Keratinocyte (primary cell): ENCODE measurements around the gene CYP2F1. TPM values are rescaled to one million over a fixed set of nuclear protein-coding genes. Genes with fewer than 3 reads are reported as not detected.
A peak's percentile ranks its signal among the peaks of the same experiment; 100 is the strongest.

Source experiments
- DNase-seq: peaks from one replicate; pipeline ENCODE4 v3.0.0-alpha.2; 2011; ENCODE audit warnings: low read depth, missing footprints, low spot score
- FAIRE-seq: peaks from 2 replicates; lab custom pipeline; 2011; peaks lifted over from hg19 to GRCh38; lab: Jason Lieb, UNC
- H2AFZ ChIP-seq: 2 replicates; pipeline ENCODE4 v1.6.0; 2012; ENCODE audit warnings: low read length, control low read depth, inconsistent platforms; ENCODE audit not compliant: control insufficient read depth
- H3K27ac ChIP-seq: 2 replicates; pipeline ENCODE4 v1.5.1; 2011; ENCODE audit warnings: low read length; ENCODE audit not compliant: control insufficient read depth, insufficient read depth
- H3K27me3 ChIP-seq: 3 replicates; pipeline ENCODE4 v1.6.0; 2011; ENCODE audit warnings: low read length; ENCODE audit not compliant: control insufficient read depth, insufficient read depth; ENCODE audit errors: extremely low read depth
- H3K36me3 ChIP-seq, 2 experiments: 2 replicates in 1 of 2; 3 replicates in 1 of 2; pipeline ENCODE4 v1.5.1; 2011; ENCODE audit warnings: low read length in 2 of 2, mild to moderate bottlenecking in 1 of 2; ENCODE audit not compliant: control insufficient read depth in 2 of 2, insufficient read depth in 2 of 2; ENCODE audit errors: extremely low read depth in 1 of 2
- H3K4me1 ChIP-seq: 3 replicates; pipeline ENCODE4 v1.5.1; 2011; ENCODE audit warnings: low read length; ENCODE audit not compliant: control insufficient read depth, insufficient read depth; ENCODE audit errors: extremely low read depth
- H3K4me2 ChIP-seq: 3 replicates; pipeline ENCODE4 v1.6.0; 2011; ENCODE audit warnings: low read depth, low read length; ENCODE audit not compliant: control insufficient read depth, insufficient read depth; ENCODE audit errors: extremely low read depth
- H3K4me3 ChIP-seq, 3 experiments: fragments of 200-600 bp in 1 of 3; sonication (generic) in 1 of 3; 2 replicates in 2 of 3; 3 replicates in 1 of 3; pipeline ENCODE4 v1.5.1; 2011 to 2016; ENCODE audit warnings: low read length in 3 of 3, mild to moderate bottlenecking in 3 of 3, control low read depth in 2 of 3, inconsistent platforms in 1 of 3, low read depth in 1 of 3, mixed read lengths in 1 of 3, mixed run types in 1 of 3, moderate library complexity in 1 of 3; ENCODE audit not compliant: control insufficient read depth in 2 of 3, insufficient read depth in 2 of 3; ENCODE audit errors: extremely low read depth in 1 of 3
- H3K79me2 ChIP-seq: 2 replicates; pipeline ENCODE4 v1.6.0; 2012; ENCODE audit warnings: low read length; ENCODE audit not compliant: control insufficient read depth, insufficient read depth
- H3K9ac ChIP-seq: 3 replicates; pipeline ENCODE4 v1.6.0; 2011; ENCODE audit warnings: low read length; ENCODE audit not compliant: control insufficient read depth, insufficient read depth; ENCODE audit errors: extremely low read depth
- H3K9me1 ChIP-seq: 3 replicates; pipeline ENCODE4 v1.6.0; 2011; ENCODE audit warnings: low read length; ENCODE audit not compliant: control insufficient read depth, insufficient read depth; ENCODE audit errors: extremely low read depth
- H3K9me3 ChIP-seq: 2 replicates; pipeline ENCODE4 v1.5.1; 2012; ENCODE audit warnings: low read depth, low read length; ENCODE audit not compliant: control insufficient read depth
- H4K20me1 ChIP-seq: 3 replicates; pipeline ENCODE4 v1.6.0; 2011; ENCODE audit warnings: low read length; ENCODE audit not compliant: control insufficient read depth, insufficient read depth; ENCODE audit errors: extremely low read depth
- CTCF ChIP-seq, 3 experiments: IDR thresholded peaks in 1 of 3; conservative IDR thresholded peaks in 1 of 3; optimal IDR thresholded peaks in 1 of 3; 2 replicates in 2 of 3; 3 replicates in 1 of 3; pipeline versions ENCODE3 to v1.5.1; 2011; ENCODE audit warnings: low read length in 3 of 3, mild to moderate bottlenecking in 3 of 3, moderate library complexity in 2 of 3, control low read depth in 1 of 3, inconsistent platforms in 1 of 3; ENCODE audit not compliant: insufficient read depth in 2 of 3; ENCODE audit errors: extremely low read depth in 1 of 3
- EZH2 ChIP-seq: IDR thresholded peaks from one replicate; pipeline ENCODE4 v1.6.1; 2012; ENCODE audit warnings: inconsistent platforms, mild to moderate bottlenecking, low read length, moderate library complexity
- dilution Hi-C: fragments of 300-500 bp; cut with MboI; formaldehyde crosslinking; loops from one replicate; pipeline ENCODE4 v1.7.0; 2020; ENCODE audit warnings: low sequenced_read_pairs; ENCODE audit not compliant: extremely low pct_ligation_motif_present
- polyA plus RNA-seq, 5 experiments: library from polyadenylated mRNA; depleted of rRNA in 3 of 5; stranded (reverse) in 3 of 5; stranded (forward) in 1 of 5; unstranded in 1 of 5; fragments of >200 nt; gene quantifications; 1 replicate in 1 of 5; 2 replicates in 3 of 5; 3 replicates in 1 of 5; pipeline versions ENCODE4 v1.2.1 to v1.2.3, GENCODE V29; 2011 to 2012; ENCODE audit warnings: missing spikeins in 2 of 5, low read depth in 1 of 5, low replicate concordance in 1 of 5

CYP2F1 gene
- polyA plus RNA-seq, 1 donor (not counting 4 experiments of a cell fraction or from before 2014, with no cell fraction given), result not detected

- TF ChIP-seq EZH2 (no peak), CTCF (optimal IDR thresholded peaks at IDR 0.05 in 1 of 3, IDR thresholded peaks at IDR 0.05 in 1 of 3, conservative IDR thresholded peaks at IDR 0.05 in 1 of 3; ENCODE audit: extremely low read depth in 1 of 3, insufficient read depth in 2 of 3, low read length in 3 of 3) (peak in 1 of 3 experiments; percentile 29)
- no peak overlapping the region for H3K4me2 ChIP-seq
- no peaks in the 10 kb centered on the region for H4K20me1 ChIP-seq
- no peaks in the 10 kb centered on the region for H3K9me3 ChIP-seq
- H3K9me1 ChIP-seq, result no peaks in the 10 kb centered on the region
- H2AFZ ChIP-seq, result no peak overlapping the region
- H3K4me1 ChIP-seq, result no peaks in the 10 kb centered on the region
- H3K36me3 ChIP-seq, result no peaks in the 10 kb centered on the region
- dilution Hi-C loops, result no loop called here
- H3K27me3 ChIP-seq, result no peaks in the 10 kb centered on the region
- DNase-seq (no peak), FAIRE-seq (no peak)
- no peak overlapping the region for H3K27ac ChIP-seq
- no peak overlapping the region for H3K9ac ChIP-seq
- no peak overlapping the region for H3K4me3 ChIP-seq
- no peaks in the 10 kb centered on the region for H3K79me2 ChIP-seq
Observed at GRCh38 chr19:41161903-41162302, 47.7 kb downstream of the CYP2F1 start.

GRCh38 chr19:41166944-41167804 is 52.9 kb downstream of the CYP2F1 start:
- no peaks in the 10 kb centered on the region for H3K27me3 ChIP-seq
- H3K9me3 ChIP-seq, result no peaks in the 10 kb centered on the region
- TF ChIP-seq EZH2 (no peak), CTCF (optimal IDR thresholded peaks at IDR 0.05 in 1 of 3, IDR thresholded peaks at IDR 0.05 in 1 of 3, conservative IDR thresholded peaks at IDR 0.05 in 1 of 3; ENCODE audit: extremely low read depth in 1 of 3, insufficient read depth in 2 of 3, low read length in 3 of 3) (no peak)
- FAIRE-seq (no peak), DNase-seq (no peak)
- H3K79me2 ChIP-seq, result no peaks in the 10 kb centered on the region
- no peaks in the 10 kb centered on the region for H3K36me3 ChIP-seq
- H3K4me3 ChIP-seq, result no peak overlapping the region
- H3K4me1 ChIP-seq, result no peaks in the 10 kb centered on the region
- H3K27ac ChIP-seq, result no peak overlapping the region
- no peak overlapping the region for H2AFZ ChIP-seq
- no peaks in the 10 kb centered on the region for H4K20me1 ChIP-seq
- no peak overlapping the region for H3K4me2 ChIP-seq
- dilution Hi-C loops, result no loop called here
- no peaks in the 10 kb centered on the region for H3K9me1 ChIP-seq
- H3K9ac ChIP-seq, result no peak overlapping the region
